Gastrocnemius medialis (tissue), 4 donors: Measurements from ENCODE around the gene XYLT2. TPM values are rescaled to one million over a fixed set of nuclear protein-coding genes. Genes with fewer than 3 reads are reported as not detected.

Experiments
- ATAC-seq, 2 donors: fragments of 150-250 bp; one replicate each; pipeline ENCODE4 v1.9.1; 2016
- DNase-seq, 2 donors: peaks; one replicate each; pipeline ENCODE4 v3.0.0-alpha.2; 2019
- H3K27ac ChIP-seq, 4 donors: fragments of 200-600 bp; sonication (generic); 1 replicate in 1 of 4; 2 replicates in 3 of 4; pipeline ENCODE4 v1.5.1; 2016 to 2018; ENCODE audit warnings: mild to moderate bottlenecking in 2 of 4, moderate library complexity in 1 of 4
- H3K27me3 ChIP-seq, 3 donors: fragments of 200-600 bp; sonication (generic) in 2 of 3; 1 replicate in 1 of 3; 2 replicates in 2 of 3; pipeline versions ENCODE4 v1.5.1 to v1.6.0; 2016 to 2019; ENCODE audit warnings: mild to moderate bottlenecking in 1 of 3, moderate library complexity in 1 of 3
- H3K36me3 ChIP-seq, 2 donors: fragments of 200-600 bp; sonication (generic) in 1 of 2; one replicate each; pipeline ENCODE4 v1.5.1; 2017 to 2018
- H3K4me1 ChIP-seq, 2 donors: fragments of 200-600 bp; sonication (generic) in 1 of 2; one replicate each; pipeline ENCODE4 v1.5.1; 2016 to 2017; ENCODE audit warnings: mild to moderate bottlenecking in 2 of 2
- H3K4me3 ChIP-seq, 4 donors: fragments of 200-600 bp; sonication (generic) in 3 of 4; 1 replicate in 1 of 4; 2 replicates in 3 of 4; pipeline ENCODE4 v1.5.1; 2016 to 2019; ENCODE audit warnings: mild to moderate bottlenecking in 2 of 4
- H3K9me3 ChIP-seq, 3 donors: fragments of 200-600 bp; sonication (generic) in 2 of 3; 1 replicate in 1 of 3; 2 replicates in 2 of 3; pipeline ENCODE4 v1.5.1; 2016 to 2019
- POLR2A ChIP-seq, 2 donors: fragments of 450-650 bp; IDR thresholded peaks; one replicate each; pipeline ENCODE4 v1.6.1; 2017; ENCODE audit warnings: antibody characterized with exemption in 2 of 2, mild to moderate bottlenecking in 2 of 2, moderate library complexity in 2 of 2
- in situ Hi-C, 4 donors: fragments of 200-750 bp; cut with MboI; loops; one replicate each; pipeline versions ENCODE4 v1.15.0 to v1.8.0; 2017; ENCODE audit warnings: low sequenced_read_pairs in 4 of 4
- intact Hi-C: fragments of 100-400 bp; cut with DNase I; formaldehyde crosslinking; loops from one replicate; pipeline ENCODE4 v1.15.1; 2023; ENCODE audit warnings: low total_unique reads
- total RNA-seq, 4 donors: library from RNA; depleted of rRNA; stranded (reverse); fragments of >200 nt; gene quantifications; one replicate each; pipeline versions ENCODE4 v1.1.0 to v1.2.3, GENCODE V29; 2016
- TF ChIP-seq, protein P1 (sequence below), 5 experiments: fragments of 450-650 bp in 3 of 5; fragments of 200-600 bp in 2 of 5; sonication (generic) in 2 of 5; IDR thresholded peaks in 4 of 5; conservative IDR thresholded peaks in 1 of 5; 1 replicate in 4 of 5; 2 replicates in 1 of 5; pipeline ENCODE4 v1.5.1; 2016 to 2019; ENCODE audit warnings: antibody characterized with exemption in 5 of 5, mild to moderate bottlenecking in 3 of 5, moderate library complexity in 3 of 5

XYLT2 gene
- total RNA-seq, 4 donors from 2014 or later: 7.9 to 12.6 (median 9.8) TPM

DNA sequence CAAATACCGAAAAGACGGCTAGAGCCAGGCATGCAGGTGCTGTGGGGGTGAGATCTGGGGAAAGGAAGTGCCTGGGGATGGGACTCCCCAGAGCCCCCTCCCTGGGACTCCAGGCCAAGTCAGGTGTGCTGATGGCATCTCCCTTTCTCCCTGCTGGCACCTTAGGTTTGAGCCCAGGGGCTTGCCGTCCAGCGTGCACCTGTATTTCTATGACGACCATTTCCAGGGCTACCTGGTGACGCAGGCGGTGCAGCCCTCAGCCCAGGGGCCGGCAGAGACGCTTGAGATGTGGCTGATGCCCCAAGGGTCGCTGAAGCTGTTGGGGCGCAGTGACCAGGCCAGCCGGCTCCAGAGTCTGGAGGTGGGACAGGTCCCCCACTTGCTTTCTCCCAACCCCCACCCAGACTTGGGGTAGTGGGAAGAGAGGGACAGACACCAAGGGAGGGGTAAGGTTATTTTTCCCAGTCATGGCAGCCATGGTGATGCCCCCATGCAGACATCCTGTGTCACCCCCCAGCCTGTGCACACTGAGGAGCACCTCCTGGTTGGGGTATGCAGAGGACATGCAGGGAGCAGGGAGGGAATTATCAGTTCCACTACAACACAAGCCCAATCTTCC, 11.1 kb downstream of the XYLT2 start:
- intact Hi-C loops: no loop called here
- Histone ChIP-seq H3K4me1 (no peaks in the 10 kb centered on the region), H3K4me3 (no peak overlapping the region), H3K27me3 (no peaks in the 10 kb centered on the region), H3K36me3 (peaks cover 0 to 43% of the 10 kb centered on the region in 2 donors), H3K27ac (no peak overlapping the region), H3K9me3 (no peaks in the 10 kb centered on the region)
- in situ Hi-C loops: no loop called here
- no peak for ATAC-seq
- DNase-seq: peak in 1 of 2 donors; percentile 6
- no peak for TF ChIP-seq POLR2A (IDR thresholded peaks at IDR 0.05)
- TF ChIP-seq, protein P1, sequence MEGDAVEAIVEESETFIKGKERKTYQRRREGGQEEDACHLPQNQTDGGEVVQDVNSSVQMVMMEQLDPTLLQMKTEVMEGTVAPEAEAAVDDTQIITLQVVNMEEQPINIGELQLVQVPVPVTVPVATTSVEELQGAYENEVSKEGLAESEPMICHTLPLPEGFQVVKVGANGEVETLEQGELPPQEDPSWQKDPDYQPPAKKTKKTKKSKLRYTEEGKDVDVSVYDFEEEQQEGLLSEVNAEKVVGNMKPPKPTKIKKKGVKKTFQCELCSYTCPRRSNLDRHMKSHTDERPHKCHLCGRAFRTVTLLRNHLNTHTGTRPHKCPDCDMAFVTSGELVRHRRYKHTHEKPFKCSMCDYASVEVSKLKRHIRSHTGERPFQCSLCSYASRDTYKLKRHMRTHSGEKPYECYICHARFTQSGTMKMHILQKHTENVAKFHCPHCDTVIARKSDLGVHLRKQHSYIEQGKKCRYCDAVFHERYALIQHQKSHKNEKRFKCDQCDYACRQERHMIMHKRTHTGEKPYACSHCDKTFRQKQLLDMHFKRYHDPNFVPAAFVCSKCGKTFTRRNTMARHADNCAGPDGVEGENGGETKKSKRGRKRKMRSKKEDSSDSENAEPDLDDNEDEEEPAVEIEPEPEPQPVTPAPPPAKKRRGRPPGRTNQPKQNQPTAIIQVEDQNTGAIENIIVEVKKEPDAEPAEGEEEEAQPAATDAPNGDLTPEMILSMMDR (IDR thresholded peaks at IDR 0.05 in 4 of 5, conservative IDR thresholded peaks at IDR 0.05 in 1 of 5): no peak

DNA sequence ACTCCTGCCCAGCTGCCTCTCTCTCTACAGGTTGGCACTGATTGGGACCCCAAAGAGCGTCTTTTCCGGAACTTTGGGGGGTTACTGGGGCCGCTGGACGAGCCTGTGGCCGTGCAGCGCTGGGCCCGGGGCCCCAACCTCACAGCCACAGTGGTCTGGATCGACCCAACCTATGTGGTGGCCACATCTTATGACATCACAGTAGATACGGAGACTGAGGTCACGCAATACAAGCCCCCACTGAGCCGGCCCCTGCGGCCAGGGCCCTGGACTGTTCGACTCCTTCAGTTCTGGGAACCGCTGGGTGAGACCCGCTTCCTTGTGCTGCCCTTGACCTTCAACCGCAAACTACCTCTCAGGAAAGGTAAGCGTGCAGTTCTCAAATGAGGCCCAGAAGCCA, 12.3 kb downstream of the XYLT2 start:
- Histone ChIP-seq H3K27me3 (no peaks in the 10 kb centered on the region), H3K4me3 (no peak overlapping the region), H3K36me3 (peaks cover 0 to 43% of the 10 kb centered on the region in 2 donors), H3K27ac (no peak overlapping the region), H3K4me1 (peaks cover 0 to 5% of the 10 kb centered on the region in 2 donors), H3K9me3 (no peaks in the 10 kb centered on the region)
- TF ChIP-seq, protein P1 (IDR thresholded peaks at IDR 0.05 in 4 of 5, conservative IDR thresholded peaks at IDR 0.05 in 1 of 5): no peak
- no peak for TF ChIP-seq POLR2A (IDR thresholded peaks at IDR 0.05)
- intact Hi-C loops (no loop called here), in situ Hi-C loops (no loop called here)
- ATAC-seq: no peak
- peak in 1 of 2 donors; percentile 5 for DNase-seq

DNA sequence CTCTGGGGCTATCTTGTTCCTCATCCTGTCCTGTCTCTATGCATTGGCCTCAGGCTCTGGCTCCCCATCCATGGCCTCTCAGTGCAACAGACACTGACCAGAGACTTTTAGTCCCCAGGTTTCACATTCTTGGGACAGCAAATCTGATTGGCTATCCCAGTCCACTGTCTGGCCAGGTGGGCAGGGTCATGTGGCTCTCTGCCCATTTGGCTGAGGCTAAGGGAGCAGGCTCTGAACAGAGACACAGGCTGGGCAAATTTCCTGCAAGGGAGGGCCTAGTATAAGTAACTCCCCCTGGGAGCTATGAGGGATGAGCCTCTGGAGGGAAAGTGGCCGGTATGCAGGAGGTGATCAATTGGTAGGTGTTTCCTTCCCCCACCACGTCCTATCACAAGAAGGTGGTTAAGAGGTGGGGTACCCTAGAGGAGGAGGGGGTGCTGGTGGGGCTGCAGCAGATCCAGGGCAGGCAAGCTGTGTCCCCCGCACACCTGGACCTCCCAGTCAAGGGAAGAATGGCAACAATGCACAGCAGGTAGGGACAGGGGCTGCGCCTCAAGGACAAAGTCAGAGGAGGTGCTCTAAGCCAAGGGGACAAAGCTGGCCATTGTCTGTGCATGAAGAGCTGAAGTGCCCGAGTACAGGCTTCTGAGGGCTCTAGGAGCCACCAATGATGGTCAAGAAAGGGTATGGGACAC, 13.2 kb downstream of the XYLT2 start:
- no peak for TF ChIP-seq POLR2A (IDR thresholded peaks at IDR 0.05)
- TF ChIP-seq, protein P1 (IDR thresholded peaks at IDR 0.05 in 4 of 5, conservative IDR thresholded peaks at IDR 0.05 in 1 of 5): no peak
- no peak overlapping the region for H3K4me3 ChIP-seq
- H3K36me3 ChIP-seq: peaks cover 0 to 43% of the 10 kb centered on the region in 2 donors
- no peak overlapping the region for H3K27ac ChIP-seq
- H3K27me3 ChIP-seq: no peaks in the 10 kb centered on the region
- intact Hi-C loops (no loop called here), in situ Hi-C loops (no loop called here)
- no peaks in the 10 kb centered on the region for H3K9me3 ChIP-seq
- H3K4me1 ChIP-seq: peaks cover 0 to 5% of the 10 kb centered on the region in 2 donors
- no peak for DNase-seq
- no peak for ATAC-seq

DNA sequence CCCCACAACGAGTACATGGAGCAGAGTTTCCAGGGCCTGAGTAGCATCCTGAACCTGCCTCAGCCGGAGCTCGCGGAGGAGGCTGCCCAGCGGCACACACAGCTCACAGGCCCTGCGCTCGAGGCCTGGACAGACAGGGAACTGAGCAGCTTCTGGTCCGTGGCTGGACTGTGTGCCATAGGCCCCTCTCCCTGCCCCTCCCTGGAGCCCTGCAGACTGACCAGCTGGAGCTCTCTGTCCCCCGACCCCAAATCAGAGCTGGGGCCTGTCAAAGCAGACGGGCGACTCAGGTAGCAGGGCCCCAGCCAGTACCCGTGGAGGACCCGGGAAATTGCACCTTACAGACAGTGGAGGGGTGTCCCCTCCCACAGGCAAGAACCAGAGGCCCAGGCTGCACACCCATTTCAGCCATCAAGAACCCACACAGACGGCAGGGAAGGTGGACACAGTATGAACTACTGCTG, 14.1 kb downstream of the XYLT2 start:
- H3K9me3 ChIP-seq: no peaks in the 10 kb centered on the region
- intact Hi-C loops (loop anchor here (5.0 kb wide), 1 partner anchor 122 kb away; no protein-coding TSS in a partner anchor), in situ Hi-C loops (loop anchor here in 1 of 4 donors (5.0 kb wide), 1 partner anchor 127 kb away; no protein-coding TSS in a partner anchor)
- ATAC-seq (no peak), DNase-seq (no peak)
- peaks cover 0 to 5% of the 10 kb centered on the region in 2 donors for H3K4me1 ChIP-seq
- peaks cover 0 to 36% of the 10 kb centered on the region in 2 donors for H3K36me3 ChIP-seq
- TF ChIP-seq, protein P1 (IDR thresholded peaks at IDR 0.05 in 4 of 5, conservative IDR thresholded peaks at IDR 0.05 in 1 of 5): no peak
- no peak for TF ChIP-seq POLR2A (IDR thresholded peaks at IDR 0.05)
- no peak overlapping the region for H3K27ac ChIP-seq
- H3K4me3 ChIP-seq: no peak overlapping the region
- no peaks in the 10 kb centered on the region for H3K27me3 ChIP-seq
